K562 (cell line): ENCODE results near the gene CATSPER3. TPM values are rescaled to one million over a fixed set of nuclear protein-coding genes. Genes with fewer than 3 reads are reported as not detected.

Experiments
- ATAC-seq: fragments of 200-7000 bp; cut with Tn5 transposase; 3 replicates; pipeline ENCODE4 v1.9.1; 2020; ENCODE audit warnings: moderate library complexity
- BruUV-seq: library from RNA; stranded (reverse); fragments of 400-500 nt; replicated peaks from 2 replicates; lab custom pipeline; 2021; lab: Mats Ljungman, UMichigan
- CTCF ChIA-PET: fragments of 300-600 bp; formaldehyde crosslinking; extraction: SDS; loops from one replicate; lab custom pipeline; 2021; ENCODE audit warnings: low intra/inter-chr PET ratio; lab: Yijun Ruan, JAX
- POLR2A ChIA-PET: fragments of 300-600, 350-650 bp; sonication (Branson Sonifier 250); formaldehyde crosslinking; extraction: SDS; loops from one replicate; lab custom pipeline; 2021; ENCODE audit warnings: antibody characterized with exemption, inconsistent platforms; lab: Yijun Ruan, JAX
- DNase-seq, 4 experiments: peaks; one replicate each; pipeline versions ENCODE4 v3.0.0 to v3.0.0-alpha.2; 2011 to 2018; ENCODE audit warnings: low spot score in 3 of 4, mixed read lengths in 3 of 4; ENCODE audit errors: extremely low read depth in 1 of 4
- FAIRE-seq: peaks from 2 replicates; lab custom pipeline; 2011; peaks lifted over from hg19 to GRCh38; lab: Jason Lieb, UNC
- H2AFZ ChIP-seq: 2 replicates; pipeline ENCODE4 v1.6.0; 2011; ENCODE audit warnings: low read depth, low read length, control low read depth, inconsistent platforms
- H3K27ac ChIP-seq: fragments of 200-600 bp; 3 replicates; pipeline ENCODE4 v1.8.0; 2011; ENCODE audit warnings: low read depth, mild to moderate bottlenecking, control low read depth, inconsistent platforms, low read length, moderate library complexity, mixed read lengths; ENCODE audit errors: extremely low read depth
- H3K27me3 ChIP-seq, 2 experiments: fragments of 300-600 bp in 1 of 2; 2 replicates in 1 of 2; 3 replicates in 1 of 2; pipeline versions ENCODE4 v1.6.0 to v1.8.0; 2011; ENCODE audit warnings: inconsistent platforms in 2 of 2, low read length in 2 of 2, mild to moderate bottlenecking in 1 of 2, mixed read lengths in 1 of 2, moderate library complexity in 1 of 2; ENCODE audit not compliant: control insufficient read depth in 2 of 2, insufficient read depth in 2 of 2
- H3K36me3 ChIP-seq: fragments of 300-600 bp; 3 replicates; pipeline ENCODE4 v1.8.0; 2011; ENCODE audit warnings: mild to moderate bottlenecking, low read length, inconsistent platforms; ENCODE audit not compliant: control insufficient read depth, insufficient read depth
- H3K4me1 ChIP-seq, 2 experiments: fragments of 200-600 bp in 1 of 2; replicated peaks in 1 of 2; 2 replicates in 1 of 2; 3 replicates in 1 of 2; pipeline versions ENCODE4 v1.5.1 to v1.8.0; 2011; ENCODE audit warnings: inconsistent platforms in 2 of 2, low read length in 2 of 2, mild to moderate bottlenecking in 1 of 2, mixed read lengths in 1 of 2, moderate library complexity in 1 of 2; ENCODE audit not compliant: control insufficient read depth in 2 of 2, insufficient read depth in 2 of 2
- H3K4me2 ChIP-seq: 2 replicates; pipeline ENCODE4 v1.6.1; 2011; ENCODE audit warnings: low read length, control low read depth, inconsistent platforms, mixed read lengths; ENCODE audit not compliant: insufficient read depth
- H3K4me3 ChIP-seq: fragments of 200-600 bp; sonication (generic), shearing (Covaris generic); 2 replicates; pipeline ENCODE4 v1.5.1; 2016; ENCODE audit warnings: control low read depth, inconsistent platforms
- H3K79me2 ChIP-seq: fragments of 200-600 bp; 3 replicates; pipeline ENCODE4 v1.8.0; 2011; ENCODE audit warnings: low read length, inconsistent platforms; ENCODE audit not compliant: control insufficient read depth, insufficient read depth
- H3K9ac ChIP-seq, 2 experiments: 2 replicates each; pipeline versions ENCODE4 v1.6.0 to v1.6.1; 2011; ENCODE audit warnings: low read depth in 2 of 2, low read length in 2 of 2, control low read depth in 1 of 2, inconsistent platforms in 1 of 2, mild to moderate bottlenecking in 1 of 2, mixed read lengths in 1 of 2; ENCODE audit not compliant: insufficient read depth in 1 of 2
- H3K9me1 ChIP-seq: one replicate; pipeline ENCODE4 v1.6.0; 2011; ENCODE audit warnings: inconsistent platforms, mild to moderate bottlenecking, low read length, moderate library complexity; ENCODE audit not compliant: control insufficient read depth, insufficient read depth
- H3K9me3 ChIP-seq: replicated peaks from 2 replicates; pipeline ENCODE4 v1.5.1; 2011; ENCODE audit warnings: low read depth, low read length, inconsistent platforms; ENCODE audit not compliant: control insufficient read depth, insufficient read depth
- H4K20me1 ChIP-seq: replicated peaks from 2 replicates; pipeline ENCODE4 v1.6.1; 2011; ENCODE audit warnings: low read length, inconsistent platforms, mixed read lengths; ENCODE audit not compliant: control insufficient read depth, insufficient read depth
- COPS2 ChIP-seq: fragments of 450-650 bp; conservative IDR thresholded peaks from 2 replicates; pipeline ENCODE4 v1.6.1; 2016; ENCODE audit warnings: mild to moderate bottlenecking, moderate library complexity
- ETS2 ChIP-seq: IDR thresholded peaks from 2 replicates; pipeline ENCODE4 v1.6.1; 2016; ENCODE audit warnings: borderline replicate concordance, missing genetic modification characterization, mild to moderate bottlenecking, moderate library complexity, missing compliant biosample characterization; ENCODE audit not compliant: poor library complexity, severe bottlenecking
- LCOR ChIP-seq: sonication (generic); formaldehyde crosslinking; IDR thresholded peaks from 2 replicates; pipeline ENCODE4 v1.8.0; 2022; ENCODE audit warnings: mild to moderate bottlenecking, missing genetic modification reagents
- MAFF ChIP-seq: IDR thresholded peaks from 2 replicates; pipeline ENCODE4 v1.6.1; 2012; ENCODE audit warnings: low read length, improper control_type of control experiment
- MAFK ChIP-seq: IDR thresholded peaks from 2 replicates; pipeline ENCODE4 v1.6.1; 2011; ENCODE audit warnings: low read length, improper control_type of control experiment
- PRMT5 ChIP-seq: sonication (generic); formaldehyde crosslinking; IDR thresholded peaks from 2 replicates; pipeline ENCODE4 v1.5.0; 2020; ENCODE audit warnings: missing genetic modification reagents
- RERE ChIP-seq: sonication (generic); formaldehyde crosslinking; IDR thresholded peaks from 2 replicates; pipeline ENCODE4 v1.8.0; 2023; ENCODE audit warnings: missing genetic modification reagents, mild to moderate bottlenecking, borderline replicate concordance
- SIX5 ChIP-seq, 2 experiments: IDR thresholded peaks; 2 replicates each; pipeline ENCODE4 v1.6.1; 2011; ENCODE audit warnings: low read length in 2 of 2, borderline replicate concordance in 1 of 2, low read depth in 1 of 2, mild to moderate bottlenecking in 1 of 2, moderate library complexity in 1 of 2; ENCODE audit not compliant: insufficient read depth in 1 of 2
- TGIF2 ChIP-seq: sonication (generic); formaldehyde crosslinking; IDR thresholded peaks from 2 replicates; pipeline ENCODE4 v1.8.1; 2022; ENCODE audit warnings: mild to moderate bottlenecking, missing genetic modification reagents, moderate library complexity
- THAP7 ChIP-seq: fragments of 250-450 bp; sonication (Bioruptor Pico); IDR thresholded peaks from 2 replicates; pipeline ENCODE4 v1.5.0; 2021
- ZNF197 ChIP-seq: fragments of 200-800 bp; sonication (Bioruptor generic); IDR thresholded peaks from 2 replicates; pipeline ENCODE4 v1.6.1; 2016; ENCODE audit warnings: low read depth, missing genetic modification characterization, missing compliant biosample characterization
- ZNF445 ChIP-seq: fragments of 250-450 bp; sonication (Bioruptor Pico); IDR thresholded peaks from 2 replicates; pipeline ENCODE4 v1.4.0; 2020; ENCODE audit warnings: low read depth, mild to moderate bottlenecking, moderate library complexity
- WGBS: fragments of 100-300 bp; shearing (Covaris generic); methylation state at CpG from one replicate; pipeline ENCODE4 v1.1.6; 2016; ENCODE audit warnings: low coverage, mixed read lengths; ENCODE audit not compliant: insufficient coverage; ENCODE audit errors: missing lambda C conversion rate; 5-methylcytosine and 5-hydroxymethylcytosine counted together
- in situ Hi-C: fragments of 300-500 bp; cut with MboI; formaldehyde crosslinking; loops from 4 replicates; pipeline ENCODE4 v1.15.0; 2018; ENCODE audit warnings: inconsistent platforms, mixed read lengths
- intact Hi-C: fragments of 100-400 bp; cut with micrococcal nuclease; formaldehyde crosslinking; loops from 2 replicates; pipeline ENCODE4 v1.14.2; 2022
- polyA plus RNA-seq, 8 experiments: library from polyadenylated mRNA; depleted of rRNA in 4 of 8; stranded (reverse) in 5 of 8; unstranded in 3 of 8; fragments of >200 nt; fragmentation: Nextera tagmentation in 2 of 8; fragmentation: Illumina TruSeq in 1 of 8; extraction: Ambion mirVana in 2 of 8; extraction: Trizol in 1 of 8; gene quantifications; 2 replicates each; pipeline versions ENCODE4 v1.2.1 to v1.2.3, GENCODE V29; 2011 to 2014; ENCODE audit warnings: inconsistent platforms in 1 of 8, missing spikeins in 1 of 8
- total RNA-seq, 7 experiments: library from RNA; depleted of rRNA in 6 of 7; stranded (reverse); fragments of >200 nt in 6 of 7; fragmentation: Illumina TruSeq in 2 of 7; extraction: Trizol in 2 of 7; gene quantifications; 2 replicates each; pipeline versions ENCODE4 v1.2.1 to v1.2.3, GENCODE V29; 2011 to 2021; ENCODE audit warnings: low replicate concordance in 1 of 7
- TF ChIP-seq, protein P1 (sequence below): fragments of 250-450 bp; sonication (Bioruptor Pico); IDR thresholded peaks from 2 replicates; pipeline ENCODE4 v1.6.1; 2021; ENCODE audit warnings: mild to moderate bottlenecking

CATSPER3 gene
- total and polyA plus RNA-seq, 9 of the 15 experiments (the other 6 are each of a cell fraction or from before 2014, with no cell fraction given) = 0.14 to 1.5 (median 0.49) TPM

- TF ChIP-seq ZNF445 (CRISPR knock-in tag) (no peak), ETS2 (tag) (no peak), PRMT5 (CRISPR knock-in tag) (no peak), MAFF (no peak), THAP7 (CRISPR knock-in tag) (no peak)
- TF ChIP-seq, protein P1, sequence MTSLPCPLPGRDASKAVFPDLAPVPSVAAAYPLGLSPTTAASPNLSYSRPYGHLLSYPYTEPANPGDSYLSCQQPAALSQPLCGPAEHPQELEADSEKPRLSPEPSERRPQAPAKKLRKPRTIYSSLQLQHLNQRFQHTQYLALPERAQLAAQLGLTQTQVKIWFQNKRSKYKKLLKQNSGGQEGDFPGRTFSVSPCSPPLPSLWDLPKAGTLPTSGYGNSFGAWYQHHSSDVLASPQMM (CRISPR knock-in tag) = no peak
Measured at GRCh38 chr5:135007749-135008363, 40.1 kb downstream of the CATSPER3 start (continued).

- H3K27ac ChIP-seq = no peak overlapping the region
- no peaks in the 10 kb centered on the region; the same call in 1 of the 2 replicates for H4K20me1 ChIP-seq
- H3K9me1 ChIP-seq = no peaks in the 10 kb centered on the region
- FAIRE-seq = no peak
- H3K4me2 ChIP-seq = no peak overlapping the region
- ATAC-seq = no peak
- BruUV-seq = no TSS peak
- intact Hi-C loops = no loop called here
- H3K36me3 ChIP-seq = no peaks in the 10 kb centered on the region
- no peaks in the 10 kb centered on the region for H3K4me1 ChIP-seq
- CTCF ChIA-PET = no interaction called here
- H3K9me3 ChIP-seq = no peaks in the 10 kb centered on the region
- no peaks in the 10 kb centered on the region for H3K27me3 ChIP-seq
- DNase-seq = peak in 1 of 4 experiments; percentile 3
- POLR2A ChIA-PET = interaction anchor here (6.1 kb wide), 1 partner anchor 17 kb away, joined by 35 read pairs; no protein-coding TSS in a partner anchor
- no peak overlapping the region for H3K9ac ChIP-seq
- WGBS = 49% methylated on average over 8 of the region's 8 CpGs
- H2AFZ ChIP-seq = no peak overlapping the region
- in situ Hi-C loops = no loop called here
- H3K4me3 ChIP-seq = no peak overlapping the region
- no peaks in the 10 kb centered on the region for H3K79me2 ChIP-seq
- TF ChIP-seq ZNF197 (no peak), LCOR (CRISPR knock-in tag) (no peak), RERE (CRISPR knock-in tag) (no peak), MAFK (no peak), TGIF2 (no peak), SIX5 (IDR thresholded peaks at IDR 0.05; ENCODE audit: borderline replicate concordance in 1 of 2, insufficient read depth in 1 of 2, low read depth in 1 of 2, low read length in 2 of 2) (no peak), COPS2 (no peak)
Measured at GRCh38 chr5:135008556-135008955, 40.8 kb downstream of the CATSPER3 start.
